ENCODE data around the gene SAT2. TPM values are rescaled to one million over a fixed set of nuclear protein-coding genes. Genes with fewer than 3 reads are reported as not detected.
A peak's percentile ranks its signal among the peaks of the same experiment; 100 is the strongest.

Gene SAT2
- total and polyA plus RNA-seq, 7 donors = 72.9 to 116 (median 104) TPM

DNA sequence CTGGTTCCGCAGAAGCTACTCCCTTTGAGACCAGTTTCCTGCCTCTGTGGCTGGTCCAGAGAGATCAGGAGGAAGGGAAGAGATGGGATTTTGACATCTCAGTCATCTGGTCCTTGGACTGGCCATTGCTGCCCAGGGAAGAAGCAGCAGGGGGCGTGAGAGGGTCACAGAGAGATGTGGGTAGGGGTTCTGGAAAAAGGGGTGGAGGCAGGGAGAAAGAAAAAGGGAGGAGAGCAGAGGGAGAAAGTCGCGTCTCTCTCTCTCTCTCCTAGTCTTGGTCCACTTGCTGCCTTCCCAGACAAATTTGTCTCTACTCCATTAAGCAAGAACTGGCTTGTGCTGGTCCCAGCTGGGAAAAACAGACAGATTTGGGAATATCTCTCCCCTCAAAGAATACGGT, 6.8 kb upstream of the SAT2 start:
- TF ChIP-seq, protein P1, sequence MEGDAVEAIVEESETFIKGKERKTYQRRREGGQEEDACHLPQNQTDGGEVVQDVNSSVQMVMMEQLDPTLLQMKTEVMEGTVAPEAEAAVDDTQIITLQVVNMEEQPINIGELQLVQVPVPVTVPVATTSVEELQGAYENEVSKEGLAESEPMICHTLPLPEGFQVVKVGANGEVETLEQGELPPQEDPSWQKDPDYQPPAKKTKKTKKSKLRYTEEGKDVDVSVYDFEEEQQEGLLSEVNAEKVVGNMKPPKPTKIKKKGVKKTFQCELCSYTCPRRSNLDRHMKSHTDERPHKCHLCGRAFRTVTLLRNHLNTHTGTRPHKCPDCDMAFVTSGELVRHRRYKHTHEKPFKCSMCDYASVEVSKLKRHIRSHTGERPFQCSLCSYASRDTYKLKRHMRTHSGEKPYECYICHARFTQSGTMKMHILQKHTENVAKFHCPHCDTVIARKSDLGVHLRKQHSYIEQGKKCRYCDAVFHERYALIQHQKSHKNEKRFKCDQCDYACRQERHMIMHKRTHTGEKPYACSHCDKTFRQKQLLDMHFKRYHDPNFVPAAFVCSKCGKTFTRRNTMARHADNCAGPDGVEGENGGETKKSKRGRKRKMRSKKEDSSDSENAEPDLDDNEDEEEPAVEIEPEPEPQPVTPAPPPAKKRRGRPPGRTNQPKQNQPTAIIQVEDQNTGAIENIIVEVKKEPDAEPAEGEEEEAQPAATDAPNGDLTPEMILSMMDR (IDR thresholded peaks at IDR 0.05) = peak in 3 of 4 experiments; percentile 27 to 41 (median 30)
- TF ChIP-seq POLR2AphosphoS5 (IDR thresholded peaks at IDR 0.05) (no peak), POLR2A (IDR thresholded peaks at IDR 0.05) (no peak)
- intact Hi-C loops (cut with DNase I) = no loop called here
- no peaks in the 10 kb centered on the region for H3K27me3 ChIP-seq
- H3K4me1 ChIP-seq = no peaks in the 10 kb centered on the region
- DNase-seq = no peak
- 39 to 43% methylated on average over 5 of the region's 5 CpGs for WGBS, 2 donors
- no peak overlapping the region for H3K27ac ChIP-seq
- no peaks in the 10 kb centered on the region for H3K36me3 ChIP-seq
- no peak overlapping the region for H3K4me3 ChIP-seq
- no peaks in the 10 kb centered on the region for H3K9me3 ChIP-seq

DNA sequence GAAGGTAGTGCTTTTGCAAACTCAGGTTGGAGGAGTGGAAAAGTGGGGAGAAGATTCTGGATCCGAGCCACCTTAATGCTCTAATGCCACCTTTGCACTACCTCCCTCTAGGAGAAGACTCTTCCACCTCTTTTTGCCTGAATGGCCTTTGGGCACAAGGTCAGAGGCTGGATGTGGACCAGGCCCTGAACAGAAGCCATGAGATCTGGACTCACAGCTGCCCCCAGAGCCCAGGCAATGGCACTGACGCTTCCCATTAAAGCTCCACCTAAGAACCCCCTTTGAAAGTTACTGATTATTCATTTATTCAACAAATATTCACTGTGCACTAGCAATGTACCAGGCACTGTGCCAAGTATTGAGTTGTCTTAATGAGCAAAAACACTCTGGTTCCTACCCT, 5.5 kb upstream of the SAT2 start:
- no peak for DNase-seq
- intact Hi-C loops (cut with DNase I) = no loop called here
- H3K4me3 ChIP-seq = no peak overlapping the region
- H3K4me1 ChIP-seq = peaks cover 0 to 6% (median 4%) of the 10 kb centered on the region in 4 donors
- TF ChIP-seq POLR2A (IDR thresholded peaks at IDR 0.05) (no peak), EP300 (IDR thresholded peaks at IDR 0.05) (no peak), POLR2AphosphoS5 (IDR thresholded peaks at IDR 0.05) (no peak)
- TF ChIP-seq, protein P1 (IDR thresholded peaks at IDR 0.05) = no peak
- H3K36me3 ChIP-seq = no peaks in the 10 kb centered on the region
- no peaks in the 10 kb centered on the region for H3K9me3 ChIP-seq
- 80 to 93% methylated on average over 2 of the region's 2 CpGs for WGBS, 2 donors
- no peaks in the 10 kb centered on the region for H3K27me3 ChIP-seq
- H3K27ac ChIP-seq = no peak overlapping the region

DNA sequence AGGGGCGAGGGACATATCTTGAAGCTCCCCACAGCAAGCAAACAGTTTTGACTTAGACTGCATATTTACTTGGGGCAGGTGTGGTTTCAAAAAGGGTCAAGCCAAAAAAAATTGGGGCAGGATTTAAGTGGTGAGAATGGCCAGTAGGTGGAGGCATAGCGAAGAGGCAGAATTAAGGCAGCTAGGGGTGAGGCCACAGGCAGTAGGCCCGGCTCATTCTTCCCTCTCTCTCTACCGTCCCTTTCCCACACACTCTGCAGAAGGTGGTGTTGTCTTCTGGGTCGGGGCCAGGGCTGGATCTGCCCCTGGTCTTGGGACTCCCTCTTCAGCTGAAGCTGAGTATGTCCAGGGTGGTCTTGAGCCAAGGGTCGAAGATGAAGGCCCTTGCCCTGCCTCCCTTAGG, 4.9 kb upstream of the SAT2 start:
- Histone ChIP-seq H3K27me3 (no peaks in the 10 kb centered on the region), H3K9me3 (no peaks in the 10 kb centered on the region), H3K4me1 (peaks cover 0 to 9% (median 6%) of the 10 kb centered on the region in 4 donors), H3K27ac (no peak overlapping the region), H3K36me3 (no peaks in the 10 kb centered on the region), H3K4me3 (no peak overlapping the region)
- no peak for TF ChIP-seq POLR2A (IDR thresholded peaks at IDR 0.05)
- TF ChIP-seq, protein P1 (IDR thresholded peaks at IDR 0.05) = peak in 3 of 4 experiments; percentile 30 to 40 (median 35)
- intact Hi-C loops (cut with DNase I) = no loop called here
- WGBS, 2 donors = 27 to 37% methylated on average over 6 of the region's 6 CpGs
- DNase-seq = no peak

DNA sequence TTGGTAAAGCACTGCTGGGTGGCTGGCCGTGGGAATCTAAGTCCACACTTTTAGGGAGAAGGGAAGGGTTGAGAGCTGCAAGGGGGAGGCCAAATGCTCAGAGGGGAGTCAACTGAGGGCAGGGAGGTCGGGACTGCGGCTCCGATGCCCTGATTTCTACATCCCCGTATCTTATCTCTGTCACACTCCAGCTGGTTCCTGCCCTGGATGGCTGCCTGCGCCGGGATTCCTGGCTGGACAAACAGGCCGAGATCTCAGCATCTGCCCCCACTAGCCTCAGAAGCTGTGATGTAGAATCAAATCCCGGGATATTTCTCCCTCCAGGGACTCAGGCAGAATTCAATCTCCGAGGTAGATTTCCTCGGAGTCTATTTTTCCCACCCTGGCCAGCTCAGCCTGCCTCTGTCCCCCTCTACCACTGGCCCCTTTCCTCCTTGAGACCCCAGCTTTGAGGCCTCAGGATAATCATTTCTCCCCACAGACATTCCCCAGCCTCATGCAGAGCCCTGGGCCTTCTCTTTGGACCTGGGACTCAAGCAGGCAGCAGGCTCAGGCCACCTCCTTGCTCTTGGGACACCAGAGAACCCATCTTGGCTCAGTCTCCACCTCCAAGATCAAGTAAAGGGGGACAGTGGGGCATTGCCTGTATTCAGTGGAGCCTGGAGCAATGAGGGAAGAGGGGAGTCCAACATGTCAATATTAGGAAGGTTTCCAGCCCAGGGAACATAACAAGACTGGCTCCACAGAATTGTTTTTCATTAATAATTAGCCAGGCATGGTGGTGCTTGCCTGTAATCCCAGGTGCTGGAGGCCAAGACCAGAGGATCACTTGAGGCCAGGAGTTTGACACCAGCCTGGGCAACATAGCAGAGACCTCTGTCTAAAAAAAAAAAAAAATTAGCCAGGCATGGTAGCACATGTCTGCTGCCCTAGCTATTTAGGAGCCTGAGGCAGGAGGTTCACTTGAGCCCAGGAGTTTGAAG, 4.1 kb upstream of the SAT2 start:
- intact Hi-C loops (cut with DNase I) = no loop called here
- DNase-seq = no peak

More for the DNA sequence above, 4.1 kb upstream of the SAT2 start:
- no peak overlapping the region for H3K27ac ChIP-seq
- no peak overlapping the region for H3K4me3 ChIP-seq
- H3K9me3 ChIP-seq = no peaks in the 10 kb centered on the region
- H3K4me1 ChIP-seq = peaks cover 0 to 12% (median 10%) of the 10 kb centered on the region in 4 donors
- no peaks in the 10 kb centered on the region for H3K36me3 ChIP-seq
- no peaks in the 10 kb centered on the region for H3K27me3 ChIP-seq
- WGBS, 2 donors = 87 to 88% methylated on average over 11 of the region's 11 CpGs
- TF ChIP-seq, protein P1 (IDR thresholded peaks at IDR 0.05) = no peak
- no peak for TF ChIP-seq POLR2A (IDR thresholded peaks at IDR 0.05)
- no peak for TF ChIP-seq EP300 (IDR thresholded peaks at IDR 0.05)
- no peak for TF ChIP-seq POLR2AphosphoS5 (IDR thresholded peaks at IDR 0.05)
